Immature natural killer cell (primary cell): ENCODE data around the gene HCK. TPM values are rescaled to one million over a fixed set of nuclear protein-coding genes. Genes with fewer than 3 reads are reported as not detected.
A peak's percentile ranks its signal among the peaks of the same experiment; 100 is the strongest.
"Not testable (repeated sequence)": the region's sequence is repeated elsewhere in the genome, so short reads cannot be mapped to it uniquely, and the experiment has no call there.

ENCODE experiments used
- DNase-seq, 3 donors: peaks; one replicate each; pipeline ENCODE4 v3.0.0; 2022; ENCODE audit warnings: mixed read lengths in 1 of 3
- H3K27ac Mint-ChIP-seq, 6 donors: one replicate each; pipeline ENCODE4 v1.8.0; 2020; ENCODE audit warnings: mixed read lengths in 6 of 6, mild to moderate bottlenecking in 5 of 6, inconsistent platforms in 4 of 6, moderate library complexity in 3 of 6
- H3K27me3 Mint-ChIP-seq, 3 donors: one replicate each; pipeline ENCODE4 v1.8.0; 2020 to 2021; ENCODE audit warnings: low read depth in 3 of 3, mild to moderate bottlenecking in 3 of 3, mixed read lengths in 3 of 3, moderate library complexity in 3 of 3, inconsistent platforms in 1 of 3
- H3K36me3 Mint-ChIP-seq, 3 donors: one replicate each; pipeline ENCODE4 v1.8.0; 2020; ENCODE audit warnings: mixed read lengths in 3 of 3, inconsistent platforms in 2 of 3, mild to moderate bottlenecking in 2 of 3
- H3K4me1 Mint-ChIP-seq, 2 donors: one replicate each; pipeline ENCODE4 v1.8.0; 2020; ENCODE audit warnings: inconsistent platforms in 2 of 2, mild to moderate bottlenecking in 2 of 2, mixed read lengths in 2 of 2, moderate library complexity in 1 of 2
- H3K4me3 Mint-ChIP-seq, 5 donors: one replicate each; pipeline ENCODE4 v1.8.0; 2020; ENCODE audit warnings: mild to moderate bottlenecking in 5 of 5, mixed read lengths in 5 of 5, inconsistent platforms in 3 of 5, moderate library complexity in 3 of 5
- H3K9me3 Mint-ChIP-seq, 6 donors: one replicate each; pipeline ENCODE4 v1.8.0; 2020; ENCODE audit warnings: mild to moderate bottlenecking in 6 of 6, mixed read lengths in 6 of 6, inconsistent platforms in 4 of 6, moderate library complexity in 3 of 6
- polyA plus RNA-seq, 3 donors: library from polyadenylated mRNA; unstranded; fragments of 300-500 nt; fragmentation: Illumina TruSeq; gene quantifications; one replicate each; pipeline ENCODE4 v1.2.3, GENCODE V29; 2021

Gene HCK
- polyA plus RNA-seq, 3 donors from 2014 or later, result 1.7 to 8.8 (median 7.3) TPM

- Mint-ChIP-seq H3K27ac (no peak overlapping the region), H3K4me3 (no peak overlapping the region), H3K27me3 (peaks cover 0 to 2% (median 0%) of the 10 kb centered on the region in 3 donors), H3K9me3 (no peaks in the 10 kb centered on the region), H3K36me3 (no peaks in the 10 kb centered on the region), H3K4me1 (peaks cover 18 to 39% of the 10 kb centered on the region in 2 donors)
- no peak for DNase-seq
These were observed 67.7 kb downstream of the HCK start for GRCh38 chr20:32119734-32120133.

- peaks cover 6 to 29% of the 10 kb centered on the region in 2 donors for H3K4me1 Mint-ChIP-seq
- H3K4me3 Mint-ChIP-seq, H3K36me3 Mint-ChIP-seq, H3K9me3 Mint-ChIP-seq, H3K27ac Mint-ChIP-seq, DNase-seq, H3K27me3 Mint-ChIP-seq: not testable (repeated sequence)
These were observed 69.9 kb downstream of the HCK start for GRCh38 chr20:32121908-32122307.

GRCh38 chr20:32123088-32123487 is 71.0 kb downstream of the HCK start:
- Mint-ChIP-seq H3K4me1 (peaks cover 0 to 17% of the 10 kb centered on the region in 2 donors), H3K9me3 (no peaks in the 10 kb centered on the region), H3K27me3 (peaks cover 0 to 2% (median 0%) of the 10 kb centered on the region in 3 donors), H3K4me3 (no peak overlapping the region), H3K27ac (no peak overlapping the region), H3K36me3 (no peaks in the 10 kb centered on the region)
- DNase-seq, result no peak

GRCh38 chr20:32124916-32125454 is 72.9 kb downstream of the HCK start:
- Mint-ChIP-seq H3K27me3 (peaks cover 0 to 2% (median 0%) of the 10 kb centered on the region in 3 donors), H3K4me3 (no peak overlapping the region), H3K36me3 (no peaks in the 10 kb centered on the region), H3K4me1 (peaks cover 0 to 17% of the 10 kb centered on the region in 2 donors), H3K27ac (peak overlapping the region in 1 of 6 donors; percentile 46), H3K9me3 (no peaks in the 10 kb centered on the region)
- DNase-seq, result no peak

- no peak overlapping the region for H3K27ac Mint-ChIP-seq
These were observed 73.5 kb downstream of the HCK start for GRCh38 chr20:32125506-32125905.

GRCh38 chr20:32126919-32127318 is 74.9 kb downstream of the HCK start:
- no peak for DNase-seq
- peaks cover 11 to 35% of the 10 kb centered on the region in 2 donors for H3K4me1 Mint-ChIP-seq
- no peaks in the 10 kb centered on the region for H3K9me3 Mint-ChIP-seq
- no peaks in the 10 kb centered on the region for H3K36me3 Mint-ChIP-seq
- peaks cover 0 to 2% (median 2%) of the 10 kb centered on the region in 3 donors for H3K27me3 Mint-ChIP-seq
- H3K27ac Mint-ChIP-seq, result no peak overlapping the region
- no peak overlapping the region for H3K4me3 Mint-ChIP-seq

More at GRCh38 chr20:32125506-32125905, 73.5 kb downstream of the HCK start:
- Mint-ChIP-seq H3K4me3 (no peak overlapping the region), H3K9me3 (no peaks in the 10 kb centered on the region), H3K27me3 (peaks cover 0 to 2% (median 0%) of the 10 kb centered on the region in 3 donors), H3K36me3 (no peaks in the 10 kb centered on the region), H3K4me1 (peaks cover 1 to 22% of the 10 kb centered on the region in 2 donors)
- no peak for DNase-seq

GRCh38 chr20:32127347-32127746 is 75.3 kb downstream of the HCK start:
- Mint-ChIP-seq H3K27ac (no peak overlapping the region), H3K4me1 (peaks cover 14 to 35% of the 10 kb centered on the region in 2 donors), H3K9me3 (no peaks in the 10 kb centered on the region), H3K36me3 (no peaks in the 10 kb centered on the region), H3K4me3 (no peak overlapping the region), H3K27me3 (peaks cover 0 to 2% (median 2%) of the 10 kb centered on the region in 3 donors)
- DNase-seq, result no peak

- no peak for DNase-seq
- Mint-ChIP-seq H3K4me1 (peaks cover 14 to 42% of the 10 kb centered on the region in 2 donors), H3K27ac (no peak overlapping the region), H3K4me3 (no peak overlapping the region), H3K9me3 (no peaks in the 10 kb centered on the region), H3K36me3 (peaks cover 0 to 2% (median 2%) of the 10 kb centered on the region in 3 donors), H3K27me3 (peaks cover 0 to 2% (median 2%) of the 10 kb centered on the region in 3 donors)
These were observed 76.1 kb downstream of the HCK start for GRCh38 chr20:32128167-32128566.

- no peak overlapping the region for H3K4me3 Mint-ChIP-seq
- H3K27ac Mint-ChIP-seq, result no peak overlapping the region
- H3K27me3 Mint-ChIP-seq, result peaks cover 0 to 2% (median 0%) of the 10 kb centered on the region in 3 donors
- peaks cover 17 to 38% of the 10 kb centered on the region in 2 donors for H3K4me1 Mint-ChIP-seq
- peaks cover 0 to 6% (median 5%) of the 10 kb centered on the region in 3 donors for H3K36me3 Mint-ChIP-seq
- no peak for DNase-seq
- H3K9me3 Mint-ChIP-seq, result no peaks in the 10 kb centered on the region
These were observed 77.8 kb downstream of the HCK start for GRCh38 chr20:32129863-32130262.

GRCh38 chr20:32130352-32130751 is 78.3 kb downstream of the HCK start:
- H3K27ac Mint-ChIP-seq, result no peak overlapping the region
- H3K27me3 Mint-ChIP-seq, result peaks cover 0 to 2% (median 0%) of the 10 kb centered on the region in 3 donors
- H3K4me1 Mint-ChIP-seq, result peaks cover 17 to 38% of the 10 kb centered on the region in 2 donors
- H3K36me3 Mint-ChIP-seq, result peaks cover 2 to 6% (median 5%) of the 10 kb centered on the region in 3 donors
- H3K4me3 Mint-ChIP-seq, result no peak overlapping the region
- no peaks in the 10 kb centered on the region for H3K9me3 Mint-ChIP-seq
- DNase-seq, result no peak

- Mint-ChIP-seq H3K4me1 (peaks cover 17 to 36% of the 10 kb centered on the region in 2 donors), H3K27ac (peak overlapping the region in 2 of 6 donors; percentile 2 to 33), H3K9me3 (no peaks in the 10 kb centered on the region), H3K36me3 (peaks cover 4 to 6% (median 5%) of the 10 kb centered on the region in 3 donors), H3K4me3 (no peak overlapping the region), H3K27me3 (peaks cover 0 to 2% (median 0%) of the 10 kb centered on the region in 3 donors)
- DNase-seq, result no peak
These were observed 78.9 kb downstream of the HCK start for GRCh38 chr20:32130965-32131364.

GRCh38 chr20:32132911-32133549 is 81.0 kb downstream of the HCK start:
- peaks cover 17 to 32% of the 10 kb centered on the region in 2 donors for H3K4me1 Mint-ChIP-seq
- H3K27me3 Mint-ChIP-seq, result peaks cover 0 to 2% (median 2%) of the 10 kb centered on the region in 3 donors
- H3K9me3 Mint-ChIP-seq, result no peaks in the 10 kb centered on the region
- no peak for DNase-seq
- peaks cover 4 to 12% (median 10%) of the 10 kb centered on the region in 3 donors for H3K36me3 Mint-ChIP-seq
- H3K27ac Mint-ChIP-seq, result no peak overlapping the region
- H3K4me3 Mint-ChIP-seq, result no peak overlapping the region

- peaks cover 5 to 15% (median 14%) of the 10 kb centered on the region in 3 donors for H3K36me3 Mint-ChIP-seq
These were observed 82.0 kb downstream of the HCK start for GRCh38 chr20:32134026-32134425.

GRCh38 chr20:32135983-32136515 is 84.0 kb downstream of the HCK start:
- Mint-ChIP-seq H3K27ac (no peak overlapping the region), H3K9me3 (no peaks in the 10 kb centered on the region), H3K27me3 (peaks cover 0 to 2% (median 2%) of the 10 kb centered on the region in 3 donors), H3K36me3 (peaks cover 14 to 31% (median 22%) of the 10 kb centered on the region in 3 donors), H3K4me1 (peaks cover 15 to 21% of the 10 kb centered on the region in 2 donors), H3K4me3 (no peak overlapping the region)
- no peak for DNase-seq

More at GRCh38 chr20:32134026-32134425, 82.0 kb downstream of the HCK start:
- no peak overlapping the region for H3K4me3 Mint-ChIP-seq
- peaks cover 17 to 32% of the 10 kb centered on the region in 2 donors for H3K4me1 Mint-ChIP-seq
- no peak overlapping the region for H3K27ac Mint-ChIP-seq
- H3K27me3 Mint-ChIP-seq, result peaks cover 0 to 2% (median 2%) of the 10 kb centered on the region in 3 donors
- no peaks in the 10 kb centered on the region for H3K9me3 Mint-ChIP-seq
- DNase-seq, result no peak
